Measurements from ENCODE around the gene THBS1.

The THBS1 gene

GRCh38 chr15:39641191-39641889 is 60.5 kb downstream of the THBS1 start:
- no peak for DNase-seq

- no peak for DNase-seq
These were observed 61.2 kb downstream of the THBS1 start for GRCh38 chr15:39642011-39642640.

- DNase-seq, result no peak
These were observed 62.8 kb downstream of the THBS1 start for GRCh38 chr15:39643727-39644126.

- DNase-seq, result no peak
These were observed 63.3 kb downstream of the THBS1 start for GRCh38 chr15:39644136-39644535.

- no peak for DNase-seq
These were observed 64.5 kb downstream of the THBS1 start for GRCh38 chr15:39645138-39645975.

GRCh38 chr15:39645976-39646257 is 65.0 kb downstream of the THBS1 start:
- no peak for DNase-seq

- DNase-seq, result no peak
These were observed 65.5 kb downstream of the THBS1 start for GRCh38 chr15:39646425-39646824.
